IPS-18c (cell line): ENCODE results near the gene PCDHGB2.
"Not testable (repeated sequence)": the region's sequence is repeated elsewhere in the genome, so short reads cannot be mapped to it uniquely, and the experiment has no call there.

Experiments
- H3K4me3 ChIP-seq: 2 replicates; pipeline ENCODE4 v1.7.0; 2013; ENCODE audit warnings: low read depth, mild to moderate bottlenecking, low read length, moderate library complexity; ENCODE audit not compliant: insufficient read depth
- H3K9me3 ChIP-seq: one replicate; pipeline ENCODE4 v1.6.1; 2013; ENCODE audit warnings: mild to moderate bottlenecking, low read length, moderate library complexity; ENCODE audit not compliant: control insufficient read depth, insufficient read depth

PCDHGB2 gene

DNA sequence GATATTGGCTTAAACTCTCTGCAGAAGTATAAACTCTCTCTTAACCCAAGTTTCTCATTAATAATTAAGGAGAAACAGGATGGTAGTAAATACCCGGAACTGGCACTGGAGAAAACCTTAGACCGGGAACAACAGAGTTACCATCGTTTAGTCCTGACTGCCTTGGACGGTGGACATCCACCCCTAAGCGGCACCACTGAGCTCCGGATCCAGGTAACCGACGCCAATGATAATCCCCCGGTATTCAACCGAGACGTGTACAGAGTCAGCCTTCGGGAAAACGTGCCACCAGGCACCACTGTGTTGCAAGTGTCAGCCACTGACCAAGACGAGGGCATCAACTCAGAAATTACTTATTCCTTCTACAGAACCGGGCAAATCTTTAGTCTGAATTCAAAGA, 38.8 kb downstream of the PCDHGB2 start:
- H3K9me3 ChIP-seq: peaks cover 19% of the 10 kb centered on the region
- H3K4me3 ChIP-seq: no peak overlapping the region

GRCh38 chr5:141399555-141400258, 39.9 kb downstream of the PCDHGB2 start:
- peaks cover 15% of the 10 kb centered on the region for H3K9me3 ChIP-seq
- no peak overlapping the region for H3K4me3 ChIP-seq

- Histone ChIP-seq H3K4me3 (no peak within 1 kb of the TSS), H3K9me3 (peaks cover 15% of the 10 kb centered on the region)
Measured at GRCh38 chr5:141402553-141403243, 42.9 kb downstream of the PCDHGB2 start, which contains the start of gene PCDHGA9. Gene PCDHGA9 (plus strand): TSS chr5:141402778. CDS start chr5:141402953, 175 bp downstream.

DNA sequence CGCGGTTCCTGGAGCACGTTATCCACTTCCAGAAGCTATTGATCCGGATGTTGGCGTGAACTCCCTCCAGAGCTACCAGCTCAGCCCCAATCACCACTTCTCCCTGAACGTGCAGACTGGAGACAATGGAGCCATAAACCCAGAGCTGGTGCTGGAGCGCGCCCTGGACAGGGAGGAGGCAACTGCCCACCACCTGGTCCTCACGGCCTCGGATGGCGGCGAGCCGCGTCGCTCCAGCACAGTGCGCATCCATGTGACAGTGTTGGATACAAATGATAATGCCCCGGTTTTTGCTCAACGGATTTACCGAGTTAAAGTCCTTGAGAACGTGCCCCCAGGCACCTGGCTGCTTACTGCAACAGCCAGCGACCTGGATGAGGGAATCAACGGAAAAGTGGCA, 43.6 kb downstream of the PCDHGB2 start:
- Histone ChIP-seq H3K9me3 (peaks cover 13% of the 10 kb centered on the region), H3K4me3 (no peak overlapping the region)

DNA sequence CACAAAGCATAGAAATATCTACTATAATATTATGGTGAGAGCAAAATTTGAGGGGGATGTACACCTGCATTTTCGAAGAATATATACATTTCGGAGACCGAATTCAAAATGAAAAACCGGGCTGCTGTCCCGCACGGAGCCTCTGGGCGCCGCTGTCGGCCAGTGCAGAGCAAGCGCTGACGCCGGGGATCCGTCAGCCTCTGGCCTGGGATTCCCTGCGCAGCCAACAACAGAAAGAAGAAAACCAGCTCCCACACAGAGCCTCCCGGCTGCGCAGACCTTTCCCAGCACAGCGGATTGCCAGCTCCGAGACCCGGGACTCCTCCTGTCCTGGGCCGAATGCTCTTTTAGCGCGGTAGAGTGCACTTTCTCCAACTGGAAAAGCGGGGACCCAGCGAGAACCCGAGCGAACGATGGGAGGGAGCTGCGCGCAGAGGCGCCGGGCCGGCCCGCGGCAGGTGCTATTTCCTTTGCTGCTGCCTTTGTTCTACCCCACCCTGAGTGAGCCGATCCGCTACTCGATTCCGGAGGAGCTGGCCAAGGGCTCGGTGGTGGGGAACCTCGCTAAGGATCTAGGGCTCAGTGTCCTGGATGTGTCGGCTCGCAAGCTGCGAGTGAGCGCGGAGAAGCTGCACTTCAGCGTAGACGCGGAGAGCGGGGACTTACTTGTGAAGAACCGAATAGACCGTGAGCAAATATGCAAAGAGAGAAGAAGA, 48.2 kb downstream of the PCDHGB2 start, which contains the start of gene PCDHGB6:
Gene PCDHGB6 (plus strand): TSS at position 232 of the 716 bp plus-strand sequence. CDS start 182 bp downstream, at position 414.
- H3K4me3 ChIP-seq: peak within 1 kb of the TSS; percentile 73

GRCh38 chr5:141409598-141410306, 50.0 kb downstream of the PCDHGB2 start:
- H3K9me3 ChIP-seq: peaks cover 3% of the 10 kb centered on the region
- H3K4me3 ChIP-seq: no peak overlapping the region

More for the DNA sequence above, 48.2 kb downstream of the PCDHGB2 start, which contains the start of gene PCDHGB6:
- H3K9me3 ChIP-seq: not testable (repeated sequence)

- Histone ChIP-seq H3K4me3 (no peak overlapping the region), H3K9me3 (peaks cover 4% of the 10 kb centered on the region)
Measured at GRCh38 chr5:141411575-141411974, 51.8 kb downstream of the PCDHGB2 start.
